GM19372 (cell line): Measurements from ENCODE around the gene RANBP2.
"Not testable (repeated sequence)": the region's sequence is repeated elsewhere in the genome, so short reads cannot be mapped to it uniquely, and the experiment has no call there.

Experiments used
- ATAC-seq: cut with Tn5 transposase; IDR thresholded peaks from one replicate; pipeline ENCODE4 v1.9.1; 2021; ENCODE audit warnings: mild to moderate bottlenecking, low read depth, moderate library complexity; ENCODE audit not compliant: unreplicated experiment

Gene RANBP2

DNA sequence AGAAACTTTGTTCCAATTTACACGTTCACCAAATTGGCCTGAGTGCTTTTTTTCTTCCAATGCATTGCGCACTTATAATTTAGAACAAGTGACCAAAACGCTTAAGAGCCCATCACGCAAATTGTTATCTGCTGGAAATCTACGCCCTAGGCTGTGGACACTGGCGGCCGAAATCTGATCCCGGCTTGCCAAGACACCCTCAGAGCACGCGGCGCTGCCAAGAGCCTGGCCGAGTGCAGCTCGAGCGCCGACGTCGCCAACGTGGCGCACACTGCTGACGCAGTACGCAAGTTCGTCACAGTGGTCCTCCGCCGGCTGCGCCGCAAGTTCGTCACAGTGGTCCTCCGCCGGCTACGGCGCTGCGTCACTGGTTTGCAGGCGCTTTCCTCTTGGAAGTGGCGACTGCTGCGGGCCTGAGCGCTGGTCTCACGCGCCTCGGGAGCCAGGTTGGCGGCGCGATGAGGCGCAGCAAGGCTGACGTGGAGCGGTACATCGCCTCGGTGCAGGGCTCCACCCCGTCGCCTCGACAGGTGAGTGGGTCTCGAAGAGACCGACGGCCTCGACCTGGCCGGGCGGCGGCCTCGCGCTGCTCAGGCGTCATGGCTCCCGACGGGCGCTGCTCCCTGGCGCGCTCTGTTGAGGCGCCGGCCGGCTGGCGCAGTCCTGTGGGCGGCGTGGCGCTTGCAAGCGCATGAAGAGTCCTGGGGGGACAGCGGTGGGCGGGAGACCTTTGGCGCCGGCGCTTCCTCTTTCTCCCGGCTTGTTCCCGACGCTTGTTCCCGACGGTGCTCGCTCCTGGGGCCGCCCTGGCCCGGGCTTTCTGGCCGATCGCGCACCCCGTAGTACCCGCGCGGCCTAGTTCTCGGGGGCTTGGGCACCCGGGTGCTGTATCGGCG, at the start of gene RANBP2:
Gene RANBP2 (plus strand): TSS at position 334 of the 896 bp plus-strand sequence. CDS start 125 bp downstream, at position 459.
- peak; percentile 95 for ATAC-seq

DNA sequence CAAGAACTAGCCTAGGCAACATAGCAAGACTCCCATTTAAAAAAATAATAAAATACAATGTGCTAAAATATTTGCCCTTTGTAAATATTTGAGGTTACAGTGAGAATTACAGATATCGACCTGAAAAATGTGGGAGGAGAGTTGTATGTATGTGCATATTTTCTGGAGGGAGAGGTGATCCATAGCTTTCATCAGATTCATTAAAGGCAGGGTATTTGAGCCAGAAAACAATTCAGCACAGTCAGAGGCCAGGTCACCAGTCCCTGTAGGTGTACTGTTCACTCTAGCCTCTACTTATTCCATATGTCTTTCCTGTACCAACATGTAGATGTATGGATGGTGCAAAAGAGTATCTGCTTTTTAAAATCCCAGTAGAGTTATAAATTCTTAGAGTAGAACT, 49.0 kb upstream of the RANBP2 start:
- ATAC-seq = not testable (repeated sequence)

DNA sequence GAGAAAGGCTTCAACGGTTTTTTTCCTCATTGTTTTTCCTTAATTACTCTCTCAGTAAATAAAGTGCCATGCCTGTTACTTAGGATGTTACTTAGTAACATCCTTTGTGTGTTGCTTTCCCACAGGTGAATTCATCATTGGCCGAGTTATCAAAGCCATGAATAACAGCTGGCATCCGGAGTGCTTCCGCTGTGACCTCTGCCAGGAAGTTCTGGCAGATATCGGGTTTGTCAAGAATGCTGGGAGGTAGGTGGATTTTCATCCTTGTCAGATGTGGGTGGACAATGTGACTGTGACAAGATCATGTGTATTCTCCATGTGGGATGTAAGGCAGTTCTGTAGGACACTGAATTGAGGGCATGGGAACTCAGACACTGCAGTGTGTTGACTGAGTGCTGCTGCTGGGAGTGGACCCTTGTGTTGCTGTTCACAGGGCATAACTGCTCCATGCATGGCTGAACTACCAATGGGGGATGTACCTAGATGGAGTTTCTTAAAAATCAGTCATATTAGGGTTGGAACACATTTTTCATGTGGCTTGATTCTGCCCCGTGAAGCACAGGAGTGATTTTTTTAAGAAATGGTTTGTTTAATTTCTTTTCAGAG, 47.0 kb upstream of the RANBP2 start:
- ATAC-seq = not testable (repeated sequence)

DNA sequence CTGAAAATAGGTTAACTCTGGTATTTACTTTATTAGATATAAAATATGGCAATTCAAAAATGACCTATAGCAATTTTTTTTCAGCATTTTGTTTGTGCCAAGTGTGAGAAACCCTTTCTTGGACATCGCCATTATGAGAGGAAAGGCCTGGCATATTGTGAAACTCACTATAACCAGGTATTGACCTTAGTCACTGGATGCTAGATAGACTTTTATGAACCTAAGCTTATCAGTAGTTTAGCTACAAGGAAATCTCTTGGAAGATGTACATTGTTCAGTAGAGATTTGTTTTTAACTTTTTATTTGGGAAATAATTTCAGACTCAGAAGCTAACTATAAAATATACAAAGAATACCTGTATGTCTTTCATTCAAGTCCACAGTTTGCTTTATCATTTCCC, 42.8 kb upstream of the RANBP2 start:
- not testable (repeated sequence) for ATAC-seq

GRCh38 chr2:108677239-108677744, 42.0 kb upstream of the RANBP2 start:
- ATAC-seq = not testable (repeated sequence)

GRCh38 chr2:108678198-108678651, 41.1 kb upstream of the RANBP2 start:
- ATAC-seq = not testable (repeated sequence)

DNA sequence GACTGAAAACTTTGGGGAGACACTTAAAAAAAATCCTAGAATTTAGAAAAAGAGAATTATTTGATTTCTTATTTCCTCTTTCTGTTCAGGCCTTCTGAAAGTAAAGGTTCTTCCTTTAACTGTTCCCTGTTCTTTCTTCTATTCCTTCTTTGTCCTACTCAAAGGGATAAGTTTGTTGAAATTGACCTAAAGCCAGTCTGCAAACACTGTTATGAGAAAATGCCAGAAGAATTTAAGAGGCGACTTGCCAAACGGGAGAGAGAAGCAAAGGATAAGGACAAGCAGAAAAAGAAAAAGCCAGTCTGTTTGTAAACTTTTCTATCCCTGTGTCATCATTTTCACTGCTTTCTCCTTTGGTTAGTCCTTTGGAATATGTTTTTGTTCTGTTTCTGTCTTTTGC, 38.5 kb upstream of the RANBP2 start:
- not testable (repeated sequence) for ATAC-seq

DNA sequence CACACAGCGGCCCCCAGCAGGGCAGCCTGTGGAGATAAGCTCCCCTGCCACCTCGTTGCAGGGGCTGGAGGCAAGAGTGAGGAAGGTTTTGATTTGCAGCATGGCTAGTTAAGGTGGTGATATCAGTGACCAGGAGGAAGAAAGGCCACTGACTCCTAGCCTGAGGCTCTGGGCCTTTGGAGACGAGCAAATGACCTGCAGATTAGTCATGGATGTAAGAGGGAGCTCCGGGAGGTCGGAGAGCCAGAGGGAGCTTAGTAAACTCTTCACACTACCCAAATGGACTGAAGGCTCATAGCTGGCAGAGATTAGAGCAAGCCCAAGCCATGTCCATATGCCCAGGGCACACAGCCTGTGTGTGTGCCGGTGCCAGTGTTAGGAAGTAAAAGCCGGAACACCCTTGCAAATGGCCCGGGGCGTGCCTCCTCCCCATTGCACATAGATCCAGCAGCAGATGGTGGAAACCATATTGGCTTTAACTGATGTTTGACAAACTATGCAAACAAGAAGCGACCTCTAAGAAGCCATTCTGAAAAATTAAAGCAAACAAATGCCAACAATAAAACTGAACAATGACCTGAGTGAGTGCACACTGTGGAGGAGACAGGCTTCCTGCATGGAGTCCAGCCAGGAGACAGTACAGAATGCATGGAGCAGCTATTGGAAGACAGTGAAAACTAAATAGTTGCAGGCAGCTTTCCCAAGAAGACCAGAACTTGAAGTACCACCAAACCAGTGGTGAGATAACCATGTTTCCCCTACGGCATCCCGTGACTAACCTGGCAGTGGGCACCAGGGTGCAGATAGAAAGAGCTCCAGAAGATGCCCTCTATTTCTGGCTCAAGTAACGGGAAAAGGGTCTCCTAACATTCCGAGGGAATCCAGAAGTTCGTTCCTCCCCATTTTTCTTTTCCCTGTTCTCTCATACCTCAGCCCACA, 30.2 kb upstream of the RANBP2 start:
- not testable (repeated sequence) for ATAC-seq

DNA sequence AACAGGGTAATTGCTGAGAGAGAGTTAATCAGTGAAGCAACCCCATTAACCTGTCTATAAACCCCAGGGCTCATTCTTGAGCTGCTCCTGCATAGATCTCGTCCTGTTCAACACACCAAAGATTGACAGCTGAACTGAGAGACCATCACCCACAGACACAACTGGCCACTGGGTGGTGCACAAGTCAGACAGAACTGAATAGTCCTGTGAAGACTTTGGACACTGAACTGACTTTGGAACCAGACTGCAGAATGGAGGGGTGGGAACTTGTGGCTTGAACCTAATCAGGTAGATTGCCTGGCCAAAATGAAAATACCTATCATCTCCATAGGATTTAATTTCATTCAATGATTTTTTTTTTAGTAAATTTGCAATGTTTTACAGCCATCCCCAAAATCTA, 29.3 kb upstream of the RANBP2 start:
- peak; percentile 76 for ATAC-seq

GRCh38 chr2:108691447-108691846, 27.8 kb upstream of the RANBP2 start:
- ATAC-seq = no peak

DNA sequence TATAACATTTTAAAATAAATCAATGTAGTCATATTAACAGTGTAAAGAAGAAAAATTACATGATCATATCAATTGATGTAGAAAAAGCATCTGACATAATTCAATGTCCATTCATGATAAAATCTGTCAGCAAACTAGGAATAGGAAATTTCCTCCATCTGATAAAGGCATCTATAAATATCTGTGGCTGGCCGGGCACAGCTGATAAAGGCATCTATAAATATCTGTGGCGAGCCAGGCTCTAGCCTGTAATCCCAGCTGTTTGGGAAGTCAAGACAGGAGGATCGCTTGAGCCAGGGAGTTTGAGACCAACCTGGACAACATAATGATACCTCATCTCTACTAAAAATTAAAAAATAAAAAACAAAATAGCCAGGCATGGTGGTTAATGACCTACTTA, 18.1 kb upstream of the RANBP2 start:
- ATAC-seq = no peak

DNA sequence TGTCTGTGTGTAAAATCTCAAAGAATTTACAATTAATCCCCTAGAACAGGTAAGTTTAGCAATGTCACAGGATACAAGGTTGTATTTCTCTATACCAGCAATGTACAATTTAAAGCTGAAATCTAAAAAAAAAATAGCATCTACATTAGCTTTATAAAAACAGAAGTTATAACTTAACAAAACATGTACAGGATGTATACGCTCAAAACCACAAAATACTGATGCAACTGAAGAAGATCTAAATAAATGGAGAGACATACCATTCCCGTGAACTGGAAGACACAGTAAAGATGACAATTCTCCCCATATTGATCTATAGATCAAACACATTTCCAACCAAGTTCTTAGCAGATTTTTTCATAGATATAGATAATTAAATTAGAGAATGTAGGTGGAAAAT, 17.5 kb upstream of the RANBP2 start:
- no peak for ATAC-seq

DNA sequence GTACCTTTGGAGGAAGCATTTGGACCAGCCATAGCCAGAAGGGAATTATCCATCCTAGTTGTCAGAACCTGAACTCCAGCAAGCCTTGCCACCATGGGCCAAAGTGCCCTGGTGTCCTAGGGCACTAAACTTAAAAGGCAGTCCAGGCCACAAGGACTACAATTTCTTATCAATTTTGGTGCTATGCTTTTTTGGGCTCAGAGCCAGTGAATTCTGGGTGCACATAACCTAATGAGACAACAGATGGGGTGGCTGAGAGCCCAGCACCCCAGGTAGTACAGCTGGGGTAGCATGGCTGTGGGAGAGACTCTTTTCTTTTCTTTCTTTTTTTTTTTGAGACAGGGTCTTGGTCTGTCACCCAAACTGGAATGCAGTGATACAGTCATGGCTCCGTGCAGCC, 14.4 kb upstream of the RANBP2 start:
- ATAC-seq = no peak

DNA sequence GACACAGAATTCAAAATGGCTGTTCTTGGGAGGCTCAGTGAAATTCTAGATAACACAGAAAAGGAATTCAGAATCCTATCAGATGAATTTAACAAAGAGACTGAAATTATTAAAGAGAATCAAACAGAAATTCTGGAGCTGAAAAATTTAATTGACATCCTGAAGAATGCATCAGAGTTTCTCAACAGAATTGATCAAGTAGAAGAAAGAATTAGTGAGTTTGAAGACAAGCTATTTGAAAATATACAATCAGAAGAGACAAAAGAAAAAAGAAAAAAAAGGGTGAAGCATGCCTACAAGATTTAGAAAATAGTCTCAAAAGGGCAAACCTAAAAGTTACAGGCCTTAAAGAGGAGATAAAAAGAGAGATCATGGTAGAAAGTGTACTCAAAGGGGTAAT, 12.0 kb upstream of the RANBP2 start:
- ATAC-seq = no peak

DNA sequence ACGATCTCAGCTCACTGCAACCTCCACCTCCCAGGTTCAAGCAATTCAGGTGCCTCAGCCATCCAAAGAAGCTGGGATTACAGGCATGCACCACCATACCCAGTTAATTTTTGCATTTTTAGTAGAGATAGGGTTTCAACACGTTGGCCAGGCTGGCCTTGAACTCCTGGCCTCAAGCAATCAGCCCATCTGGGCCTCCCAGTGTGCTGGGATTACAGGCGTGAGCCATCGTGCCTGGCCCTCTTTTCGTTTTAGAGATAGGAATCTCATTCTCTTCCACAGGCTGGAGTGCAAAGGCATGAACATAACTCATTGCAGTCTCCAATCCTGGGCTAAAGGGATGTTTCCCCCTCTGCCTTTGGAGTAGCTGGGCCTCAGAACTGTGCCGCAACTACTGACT, 2.3 kb upstream of the RANBP2 start:
- not testable (repeated sequence) for ATAC-seq

DNA sequence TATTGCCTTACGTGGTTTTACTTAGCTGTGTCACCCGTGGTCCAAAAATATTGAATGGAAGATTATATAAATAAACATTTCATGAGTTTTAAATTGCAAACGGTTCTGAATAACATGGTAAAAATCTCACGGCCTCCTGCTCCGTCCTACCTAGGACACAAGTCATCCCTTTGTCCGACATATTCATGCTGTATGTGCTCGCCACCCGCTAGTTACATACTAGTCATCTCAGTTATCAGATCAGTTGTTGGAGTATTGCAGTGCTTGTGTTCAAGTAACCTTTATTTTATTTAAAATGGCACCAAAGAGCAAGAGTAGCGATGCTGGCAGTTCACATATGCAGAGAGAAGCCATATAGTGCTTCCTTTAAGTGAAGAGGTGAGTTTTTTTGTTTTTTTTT, 6.8 kb downstream of the RANBP2 start:
- not testable (repeated sequence) for ATAC-seq

DNA sequence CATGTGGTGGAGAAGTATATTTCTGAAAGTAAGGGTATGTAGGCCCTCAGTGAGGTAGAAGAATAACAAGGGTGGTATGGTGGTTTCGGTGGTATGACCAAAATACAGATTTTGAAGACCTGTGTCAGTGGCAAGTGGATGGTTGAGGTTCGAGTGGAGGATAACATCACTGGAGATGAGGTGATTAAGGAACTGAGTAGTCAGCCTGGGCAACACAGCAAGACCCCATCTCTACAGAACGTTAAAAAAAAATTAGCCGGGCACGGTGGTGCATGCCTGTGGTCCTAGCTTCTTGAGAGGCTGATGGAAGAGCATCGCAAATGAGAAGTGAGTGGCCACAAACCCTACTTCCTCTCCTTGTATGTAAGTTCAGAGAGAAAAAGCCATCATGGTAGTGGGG, 15.4 kb downstream of the RANBP2 start:
- not testable (repeated sequence) for ATAC-seq

DNA sequence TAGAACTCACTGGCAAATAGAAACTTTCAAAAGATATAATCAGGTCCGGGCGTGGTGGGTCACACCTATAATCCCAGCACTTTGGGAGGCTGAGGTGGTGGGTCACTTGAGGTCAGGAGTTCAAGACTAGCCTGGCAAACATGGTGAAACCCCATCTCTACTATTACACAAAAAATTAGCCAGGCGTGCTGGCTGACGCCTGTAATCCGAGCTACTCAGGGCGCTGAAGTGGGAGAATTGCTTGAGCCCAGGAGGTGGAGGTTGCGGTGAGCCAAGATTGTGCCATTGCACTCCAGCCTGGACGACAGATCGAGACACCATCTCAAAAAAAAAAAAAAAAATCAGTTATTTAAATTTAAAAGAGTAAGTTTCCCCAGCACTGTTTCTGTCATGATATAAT, 38.7 kb downstream of the RANBP2 start:
- not testable (repeated sequence) for ATAC-seq

GRCh38 chr2:108762618-108763017, 43.3 kb downstream of the RANBP2 start:
- ATAC-seq = not testable (repeated sequence)

GRCh38 chr2:108766671-108767070, 47.4 kb downstream of the RANBP2 start:
- ATAC-seq = not testable (repeated sequence)
